Ovary (tissue), 3 donors: Measurements from ENCODE around the gene PLD2.

Experiments
- POLR2A ChIP-seq: fragments of 450-650 bp; IDR thresholded peaks from one replicate; pipeline ENCODE4 v1.6.1; 2017; ENCODE audit warnings: antibody characterized with exemption, mild to moderate bottlenecking, moderate library complexity
- TF ChIP-seq, protein P1 (sequence below), 3 donors: fragments of 450-650 bp in 2 of 3; fragments of 200-600 bp in 1 of 3; IDR thresholded peaks; one replicate each; pipeline versions ENCODE4 v1.5.1 to v1.8.0; 2016 to 2022; ENCODE audit warnings: antibody characterized with exemption in 3 of 3, mild to moderate bottlenecking in 1 of 3
- donor health status: DM: no; HTN: no; CAD: no.

DNA sequence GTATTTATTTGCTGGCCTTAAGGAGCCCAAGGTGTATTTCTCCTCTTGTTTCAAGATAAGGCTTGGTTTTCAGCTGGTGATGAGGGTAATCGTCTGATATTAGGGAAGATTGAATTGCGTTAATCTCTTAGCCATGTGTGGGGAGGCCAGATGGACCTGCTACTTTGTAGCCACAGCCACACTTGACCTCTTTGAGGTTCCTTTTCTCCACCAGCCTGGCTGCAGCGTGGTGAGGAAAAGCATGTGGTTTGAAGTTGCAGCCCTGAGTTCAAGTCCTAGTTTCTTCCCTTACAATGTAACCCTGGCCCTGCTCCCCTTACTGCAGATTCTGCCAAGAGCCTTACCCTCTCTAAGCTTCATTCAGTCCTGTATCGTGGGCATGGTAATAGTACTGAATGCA lies 29.3 kb downstream of the PLD2 start:
- TF ChIP-seq, protein P1, sequence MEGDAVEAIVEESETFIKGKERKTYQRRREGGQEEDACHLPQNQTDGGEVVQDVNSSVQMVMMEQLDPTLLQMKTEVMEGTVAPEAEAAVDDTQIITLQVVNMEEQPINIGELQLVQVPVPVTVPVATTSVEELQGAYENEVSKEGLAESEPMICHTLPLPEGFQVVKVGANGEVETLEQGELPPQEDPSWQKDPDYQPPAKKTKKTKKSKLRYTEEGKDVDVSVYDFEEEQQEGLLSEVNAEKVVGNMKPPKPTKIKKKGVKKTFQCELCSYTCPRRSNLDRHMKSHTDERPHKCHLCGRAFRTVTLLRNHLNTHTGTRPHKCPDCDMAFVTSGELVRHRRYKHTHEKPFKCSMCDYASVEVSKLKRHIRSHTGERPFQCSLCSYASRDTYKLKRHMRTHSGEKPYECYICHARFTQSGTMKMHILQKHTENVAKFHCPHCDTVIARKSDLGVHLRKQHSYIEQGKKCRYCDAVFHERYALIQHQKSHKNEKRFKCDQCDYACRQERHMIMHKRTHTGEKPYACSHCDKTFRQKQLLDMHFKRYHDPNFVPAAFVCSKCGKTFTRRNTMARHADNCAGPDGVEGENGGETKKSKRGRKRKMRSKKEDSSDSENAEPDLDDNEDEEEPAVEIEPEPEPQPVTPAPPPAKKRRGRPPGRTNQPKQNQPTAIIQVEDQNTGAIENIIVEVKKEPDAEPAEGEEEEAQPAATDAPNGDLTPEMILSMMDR (IDR thresholded peaks at IDR 0.05): no peak
- no peak for TF ChIP-seq POLR2A
